Stimulated activated CD8-positive, alpha-beta memory T cell treated with anti-CD3 and anti-CD28 coated beads, Interleukin-15, amount 100 ng/mL, for 48 hours (primary cell): ENCODE measurements around the gene FBXO15.

ENCODE experiments used
- DNase-seq, 2 donors: peaks; one replicate each; pipeline ENCODE4 v3.0.0-alpha.2; 2020; ENCODE audit warnings: low read depth in 2 of 2

FBXO15 gene, protein sequence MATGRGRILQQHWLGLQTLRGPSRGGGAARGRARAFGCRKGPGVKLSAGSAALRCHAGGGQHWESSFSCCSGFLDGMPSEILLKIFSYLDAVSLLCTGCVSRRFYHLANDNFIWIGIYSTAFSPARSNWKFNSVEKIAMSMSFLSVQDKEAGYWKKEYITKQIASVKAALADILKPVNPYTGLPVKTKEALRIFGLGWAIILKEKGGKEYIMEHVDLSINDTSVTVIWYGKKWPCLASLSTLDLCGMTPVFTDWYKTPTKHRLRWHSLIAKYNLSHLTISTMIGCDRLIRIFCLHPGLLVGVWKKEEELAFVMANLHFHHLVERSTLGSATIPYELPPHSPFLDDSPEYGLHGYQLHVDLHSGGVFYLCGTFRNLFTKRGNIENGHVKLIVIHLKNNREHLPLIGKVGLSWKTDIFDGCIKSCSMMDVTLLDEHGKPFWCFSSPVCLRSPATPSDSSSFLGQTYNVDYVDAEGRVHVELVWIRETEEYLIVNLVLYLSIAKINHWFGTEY

GRCh38 chr18:74147779-74148542 is at the start of gene FBXO15, which contains the start of gene TIMM21:
Gene FBXO15 (minus strand): TSS chr18:74147834. CDS start chr18:74147785, 49 bp downstream.
Gene TIMM21 (plus strand): TSS chr18:74148523. CDS start chr18:74148809, 286 bp downstream.
- peak; percentile 92 to 94 for DNase-seq

DNA sequence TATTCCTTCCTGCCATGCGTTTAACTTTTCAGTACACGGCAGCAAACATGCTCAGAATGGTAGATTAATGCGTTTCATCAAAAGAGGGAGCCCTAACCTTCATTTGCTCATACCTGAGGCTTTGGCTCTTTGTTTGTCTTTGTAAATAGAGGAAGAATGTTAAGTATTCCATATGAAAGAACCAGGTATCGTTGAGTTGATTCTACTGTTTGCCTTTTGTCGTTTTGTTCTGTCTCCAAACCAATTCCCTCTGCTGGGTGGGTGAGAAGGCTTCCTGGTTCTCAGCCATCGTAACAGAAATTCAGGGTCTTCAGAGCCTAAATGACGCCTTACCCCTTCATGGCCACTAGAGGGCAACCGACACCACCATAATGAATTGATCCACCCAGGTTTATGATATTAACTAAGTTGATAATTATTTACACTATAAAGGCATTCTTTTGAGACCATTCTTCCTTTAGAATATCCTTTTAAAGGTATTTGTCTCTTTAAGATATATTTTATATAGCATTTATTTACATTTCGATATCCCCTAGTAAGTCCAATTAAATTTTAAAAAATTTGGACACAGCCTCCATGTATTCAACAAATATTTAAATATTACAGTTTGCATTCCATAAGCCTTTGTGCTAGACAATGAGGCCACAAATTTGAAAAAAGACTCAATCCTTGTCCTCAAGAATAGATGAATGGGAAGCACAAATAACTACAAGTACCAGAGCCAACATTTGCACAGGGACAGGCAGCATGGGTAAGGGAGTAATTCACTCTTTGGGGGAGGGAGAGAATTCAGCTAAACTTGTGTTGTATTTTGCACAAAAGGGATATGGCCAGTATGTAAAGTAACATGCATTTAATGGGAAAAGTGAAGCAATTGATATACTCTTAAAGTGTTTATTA is 48.8 kb upstream of the FBXO15 start:
- DNase-seq, result peak; percentile 12 to 19

- DNase-seq, result no peak
These were observed 47.1 kb upstream of the FBXO15 start for GRCh38 chr18:74194691-74195090.

GRCh38 chr18:74191577-74191976 is 43.9 kb upstream of the FBXO15 start:
- no peak for DNase-seq

GRCh38 chr18:74190086-74190485 is 42.5 kb upstream of the FBXO15 start:
- DNase-seq, result no peak

- DNase-seq, result no peak
These were observed 39.0 kb upstream of the FBXO15 start for GRCh38 chr18:74186661-74187060.

- DNase-seq, result no peak
These were observed 38.2 kb upstream of the FBXO15 start for GRCh38 chr18:74185860-74186259.

DNA sequence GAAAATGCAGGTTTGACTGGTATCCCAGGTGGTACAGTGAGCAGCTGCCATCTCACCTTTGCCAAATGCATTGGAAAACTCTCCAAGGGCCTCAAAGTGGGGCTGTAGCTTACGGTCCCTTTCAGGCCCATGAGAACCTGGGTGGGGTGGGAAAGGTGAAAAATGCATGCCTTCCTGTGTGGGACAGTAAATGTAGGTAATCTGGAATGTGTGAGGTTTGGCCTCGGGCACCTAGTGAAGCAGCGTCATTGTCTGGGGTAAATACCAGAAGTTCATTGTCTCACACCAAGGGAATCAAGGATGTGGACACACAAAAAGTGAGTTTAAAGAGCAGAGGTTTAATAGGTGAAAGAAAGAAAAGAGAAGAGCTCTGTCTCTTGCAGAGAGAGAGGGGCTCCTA is 37.2 kb upstream of the FBXO15 start:
- DNase-seq, result no peak

GRCh38 chr18:74183130-74183529 is 35.5 kb upstream of the FBXO15 start:
- no peak for DNase-seq

DNA sequence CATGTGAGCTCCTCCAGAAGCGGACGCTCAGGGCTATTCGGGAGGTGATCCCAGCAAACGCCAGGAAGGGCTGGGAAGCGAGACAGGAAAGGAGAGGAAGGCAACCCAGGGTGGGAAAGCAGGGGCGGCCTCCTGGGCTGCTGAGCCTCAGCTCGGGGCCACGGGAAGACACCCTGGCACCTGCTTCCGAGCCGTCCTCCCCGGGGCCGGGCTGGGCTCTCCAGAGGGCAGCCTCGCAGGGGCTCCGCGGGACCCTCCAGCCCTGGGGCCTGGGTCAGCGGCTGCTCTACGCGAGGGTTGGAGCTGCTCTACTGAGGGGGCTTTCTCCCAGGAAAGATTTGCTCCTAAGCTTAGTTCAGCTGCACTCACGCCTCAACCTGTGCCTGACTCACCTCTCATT is 34.7 kb upstream of the FBXO15 start:
- DNase-seq, result no peak

DNA sequence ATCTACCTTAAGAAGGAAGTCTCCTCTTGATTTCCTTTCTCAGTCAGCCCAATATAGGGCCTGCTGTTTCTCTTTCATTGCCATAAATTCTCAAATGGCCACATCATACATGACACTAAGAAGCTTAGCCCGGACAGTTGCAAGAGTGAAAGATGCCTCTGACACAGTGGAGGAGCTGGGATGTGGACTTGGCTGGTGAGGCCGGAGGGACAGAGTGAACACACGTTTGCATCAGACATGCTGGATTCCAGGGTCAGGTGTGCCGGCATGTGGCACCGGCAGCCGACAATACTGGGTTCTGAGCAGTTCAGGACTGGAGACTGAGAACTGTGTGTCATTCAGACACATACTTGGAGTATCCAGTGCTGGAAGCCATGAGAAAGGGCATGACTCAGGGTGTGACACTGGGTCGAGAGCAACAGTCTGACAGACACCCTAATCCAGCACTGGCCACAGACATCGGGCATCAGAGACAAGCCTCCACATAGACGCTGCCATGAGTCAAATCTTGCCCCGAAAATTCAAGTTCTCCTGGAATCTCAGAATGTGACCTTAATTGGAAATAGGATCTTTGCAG is 32.1 kb upstream of the FBXO15 start:
- DNase-seq, result no peak

GRCh38 chr18:74178884-74179283 is 31.2 kb upstream of the FBXO15 start:
- no peak for DNase-seq

- DNase-seq, result no peak
These were observed 28.0 kb upstream of the FBXO15 start for GRCh38 chr18:74175658-74176057.

- DNase-seq, result no peak
These were observed 25.8 kb upstream of the FBXO15 start for GRCh38 chr18:74173434-74173750.

DNA sequence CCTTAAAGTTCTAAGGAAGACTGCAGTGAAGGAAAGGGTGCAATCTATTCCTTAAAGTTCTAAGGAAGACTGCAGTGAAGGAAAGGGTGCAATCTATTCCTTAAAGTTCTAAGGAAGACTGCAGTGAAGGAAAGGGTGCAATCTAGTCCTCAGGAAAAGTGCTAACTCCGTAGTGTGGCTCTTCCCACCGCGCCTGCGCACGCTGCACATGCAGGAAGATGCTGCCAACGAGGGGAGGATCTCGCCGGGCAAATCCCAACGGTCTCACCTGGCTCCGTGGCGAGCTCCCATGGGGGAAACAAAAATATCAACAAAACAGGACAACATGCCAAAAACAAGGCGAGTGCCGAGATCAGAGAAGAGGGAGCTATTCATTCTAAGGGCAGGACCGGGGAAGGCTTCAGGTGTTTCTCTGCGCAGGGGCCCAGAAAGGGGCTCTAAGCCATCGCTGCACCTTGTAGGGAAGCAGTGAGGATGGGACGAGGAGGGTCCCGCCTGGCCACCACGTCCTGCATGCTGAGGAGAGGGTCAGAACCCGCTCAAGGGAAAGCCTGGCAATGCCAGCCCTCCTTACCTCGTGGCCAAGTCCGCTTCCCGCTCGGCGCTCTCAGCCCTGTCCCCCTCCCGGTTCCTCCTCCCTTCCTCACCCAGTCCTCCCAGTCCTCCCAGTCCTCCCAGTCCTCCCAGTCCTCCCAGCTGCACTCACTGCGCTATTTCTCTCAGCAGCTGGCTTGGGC is 25.2 kb upstream of the FBXO15 start:
- DNase-seq, result no peak

DNA sequence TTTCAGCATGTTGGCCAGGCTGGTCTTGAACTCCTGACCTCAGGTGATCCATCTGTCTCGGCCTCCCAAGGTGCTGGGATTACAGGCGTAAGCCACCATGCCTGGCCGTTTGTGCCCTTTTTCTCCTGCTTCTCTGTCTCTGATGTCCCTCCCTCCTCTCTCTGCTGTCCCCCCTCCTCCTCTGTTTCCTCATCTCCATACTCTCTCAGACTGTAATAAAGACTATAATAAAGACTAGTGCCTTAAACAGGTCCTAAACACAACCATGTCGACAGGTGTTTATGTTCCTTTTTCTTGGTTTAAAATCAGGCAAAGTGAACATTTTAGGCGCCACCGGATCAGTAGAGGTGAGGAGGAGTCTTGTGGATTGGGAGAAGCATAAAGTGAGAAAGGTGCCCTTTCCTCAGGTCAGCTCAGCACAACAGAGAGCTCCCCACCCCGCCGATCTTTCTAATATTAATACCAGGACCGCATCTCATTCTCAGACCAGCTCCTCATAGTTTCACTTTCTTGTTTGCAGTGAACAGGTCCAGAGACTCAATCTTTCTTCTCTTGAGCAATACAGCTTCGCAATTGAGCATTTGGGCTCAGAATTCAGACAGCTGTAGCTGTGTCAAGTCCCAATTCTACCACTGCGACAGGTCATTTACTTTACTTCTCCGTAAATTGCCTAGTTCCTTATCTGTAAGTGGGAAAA is 24.4 kb upstream of the FBXO15 start:
- DNase-seq, result no peak

- DNase-seq, result no peak
These were observed 18.8 kb upstream of the FBXO15 start for GRCh38 chr18:74166386-74166785.

DNA sequence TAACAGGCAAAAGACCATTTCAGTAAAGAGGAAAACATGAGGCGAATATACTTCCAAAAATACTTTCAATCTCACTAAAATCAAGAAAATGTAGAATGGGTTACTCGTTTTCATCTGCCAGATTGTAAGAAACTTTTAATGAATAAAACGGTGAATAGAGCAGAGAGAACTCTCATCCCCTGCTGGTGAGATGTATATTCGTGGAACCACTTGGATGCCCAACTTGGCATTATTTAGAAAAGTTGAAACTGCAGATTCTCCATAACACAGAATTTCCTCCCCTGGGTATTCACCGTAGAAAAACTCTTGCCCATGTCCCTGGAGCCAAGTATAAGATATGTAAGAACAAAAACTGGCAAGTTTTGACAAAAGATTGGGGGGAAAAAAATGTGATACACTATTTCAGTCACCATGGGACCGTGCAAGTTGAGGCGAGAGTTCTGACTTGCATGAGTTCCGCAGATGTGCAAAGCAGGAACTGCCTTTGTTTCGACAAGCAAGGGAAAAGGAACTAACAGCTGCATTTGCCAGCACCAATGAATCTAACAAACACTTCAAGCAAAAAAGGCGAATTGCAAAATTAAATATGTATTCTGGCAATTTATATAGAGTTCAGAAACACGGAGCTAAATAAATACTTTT is 15.5 kb upstream of the FBXO15 start:
- DNase-seq, result no peak

GRCh38 chr18:74155276-74155675 is 7.6 kb upstream of the FBXO15 start:
- DNase-seq, result no peak

- no peak for DNase-seq
These were observed 7.1 kb upstream of the FBXO15 start for GRCh38 chr18:74154716-74155115.
